Measurements from ENCODE around the gene ABCB9.

GRCh38 chr12:122979001-122979907, 13.0 kb upstream of the ABCB9 start:
- TF ChIP-seq, protein P1, sequence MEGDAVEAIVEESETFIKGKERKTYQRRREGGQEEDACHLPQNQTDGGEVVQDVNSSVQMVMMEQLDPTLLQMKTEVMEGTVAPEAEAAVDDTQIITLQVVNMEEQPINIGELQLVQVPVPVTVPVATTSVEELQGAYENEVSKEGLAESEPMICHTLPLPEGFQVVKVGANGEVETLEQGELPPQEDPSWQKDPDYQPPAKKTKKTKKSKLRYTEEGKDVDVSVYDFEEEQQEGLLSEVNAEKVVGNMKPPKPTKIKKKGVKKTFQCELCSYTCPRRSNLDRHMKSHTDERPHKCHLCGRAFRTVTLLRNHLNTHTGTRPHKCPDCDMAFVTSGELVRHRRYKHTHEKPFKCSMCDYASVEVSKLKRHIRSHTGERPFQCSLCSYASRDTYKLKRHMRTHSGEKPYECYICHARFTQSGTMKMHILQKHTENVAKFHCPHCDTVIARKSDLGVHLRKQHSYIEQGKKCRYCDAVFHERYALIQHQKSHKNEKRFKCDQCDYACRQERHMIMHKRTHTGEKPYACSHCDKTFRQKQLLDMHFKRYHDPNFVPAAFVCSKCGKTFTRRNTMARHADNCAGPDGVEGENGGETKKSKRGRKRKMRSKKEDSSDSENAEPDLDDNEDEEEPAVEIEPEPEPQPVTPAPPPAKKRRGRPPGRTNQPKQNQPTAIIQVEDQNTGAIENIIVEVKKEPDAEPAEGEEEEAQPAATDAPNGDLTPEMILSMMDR (IDR thresholded peaks at IDR 0.05; ENCODE audit: poor library complexity): no peak
- TF ChIP-seq EZH2phosphoT487 (IDR thresholded peaks at IDR 0.05; ENCODE audit: low read depth, severe bottlenecking, unreplicated experiment) (no peak), EZH2 (IDR thresholded peaks at IDR 0.05; ENCODE audit: borderline replicate concordance) (no peak)
